ENCODE measurements around the gene GABPA.
"Not testable (repeated sequence)": the region's sequence is repeated elsewhere in the genome, so short reads cannot be mapped to it uniquely, and the experiment has no call there.

GABPA gene

GRCh38 chr21:25734904-25735645, at the start of gene GABPA, which contains the start of gene ATP5PF:
Gene GABPA (plus strand): TSS chr21:25734972. CDS start chr21:25741599, 6,627 bp downstream.
Gene ATP5PF (minus strand): TSS chr21:25734904. CDS start chr21:25729794, 5,110 bp downstream.
- peak; percentile 98 for DNase-seq (ENCODE audit: low spot score)

GRCh38 chr21:25687787-25688186, 47.0 kb upstream of the GABPA start:
- no peak for DNase-seq (ENCODE audit: low spot score)

- DNase-seq (ENCODE audit: low spot score), result no peak
Observed at GRCh38 chr21:25688275-25689155, 46.3 kb upstream of the GABPA start.

- no peak for DNase-seq (ENCODE audit: low spot score)
Observed at GRCh38 chr21:25689226-25689625, 45.5 kb upstream of the GABPA start.

- no peak for DNase-seq (ENCODE audit: low spot score)
Observed at GRCh38 chr21:25691976-25692375, 42.8 kb upstream of the GABPA start.

GRCh38 chr21:25695461-25695860, 39.3 kb upstream of the GABPA start:
- DNase-seq (ENCODE audit: low spot score), result not testable (repeated sequence)

- DNase-seq (ENCODE audit: low spot score), result no peak
Observed at GRCh38 chr21:25700741-25701140, 34.0 kb upstream of the GABPA start.

- DNase-seq (ENCODE audit: low spot score), result no peak
Observed at GRCh38 chr21:25701529-25701928, 33.2 kb upstream of the GABPA start.

GRCh38 chr21:25708467-25709065, 26.2 kb upstream of the GABPA start:
- peak; percentile 44 for DNase-seq (ENCODE audit: low spot score)

- DNase-seq (ENCODE audit: low spot score), result no peak
Observed at GRCh38 chr21:25709684-25710265, 25.0 kb upstream of the GABPA start.

GRCh38 chr21:25710550-25710949, 24.2 kb upstream of the GABPA start:
- DNase-seq (ENCODE audit: low spot score), result no peak

GRCh38 chr21:25714066-25714465, 20.7 kb upstream of the GABPA start:
- DNase-seq (ENCODE audit: low spot score), result not testable (repeated sequence)

- no peak for DNase-seq (ENCODE audit: low spot score)
Observed at GRCh38 chr21:25717491-25718147, 17.2 kb upstream of the GABPA start.

GRCh38 chr21:25721987-25722386, 12.8 kb upstream of the GABPA start:
- DNase-seq (ENCODE audit: low spot score), result no peak

- no peak for DNase-seq (ENCODE audit: low spot score)
Observed at GRCh38 chr21:25722631-25723030, 12.1 kb upstream of the GABPA start.

GRCh38 chr21:25732091-25732760, 2.5 kb upstream of the GABPA start:
- no peak for DNase-seq (ENCODE audit: low spot score)

GRCh38 chr21:25733859-25734653, 716 bp upstream of the GABPA start:
- DNase-seq (ENCODE audit: low spot score), result peak; percentile 23

- no peak for DNase-seq (ENCODE audit: low spot score)
Observed at GRCh38 chr21:25734654-25734903, 193 bp upstream of the GABPA start.

GRCh38 chr21:25735646-25736597, 1.1 kb downstream of the GABPA start:
- peak; percentile 90 for DNase-seq (ENCODE audit: low spot score)
